Stimulated activated CD4-positive, alpha-beta T cell treated with anti-CD3 and anti-CD28 coated beads, Interleukin-12 subunit alpha, Interleukin-12 subunit beta, amount 100 ng/mL, for 48 hours (primary cell): Measurements from ENCODE around the gene RAPGEF5.

ENCODE experiments used
- DNase-seq, 3 donors: peaks; one replicate each; pipeline ENCODE4 v3.0.0-alpha.2; 2020; ENCODE audit warnings: low read depth in 2 of 3, low spot score in 1 of 3

Gene RAPGEF5

GRCh38 chr7:22350466-22351328, 6.3 kb downstream of the RAPGEF5 start:
- DNase-seq = no peak

DNA sequence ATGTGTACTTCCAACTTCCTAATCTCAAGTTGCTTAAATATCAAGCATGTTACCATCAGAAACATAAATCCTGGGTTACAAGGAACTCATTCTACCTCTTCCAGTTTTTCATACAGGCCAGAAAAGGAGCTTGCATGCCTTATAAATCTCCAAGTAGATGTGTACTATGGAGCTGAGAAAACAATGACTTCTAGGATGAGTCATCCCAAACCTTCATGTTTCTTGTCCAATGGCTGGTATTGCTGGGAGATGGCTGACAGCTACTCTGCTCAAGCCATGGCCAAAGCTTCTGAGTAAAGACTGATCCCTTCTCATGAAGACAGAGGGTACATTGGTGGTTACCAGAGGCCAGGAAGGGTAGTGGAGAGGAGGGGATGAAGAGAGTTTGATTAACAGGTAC, 8.6 kb downstream of the RAPGEF5 start:
- no peak for DNase-seq

- no peak for DNase-seq
Measured at GRCh38 chr7:22346383-22347107, 10.4 kb downstream of the RAPGEF5 start.

DNA sequence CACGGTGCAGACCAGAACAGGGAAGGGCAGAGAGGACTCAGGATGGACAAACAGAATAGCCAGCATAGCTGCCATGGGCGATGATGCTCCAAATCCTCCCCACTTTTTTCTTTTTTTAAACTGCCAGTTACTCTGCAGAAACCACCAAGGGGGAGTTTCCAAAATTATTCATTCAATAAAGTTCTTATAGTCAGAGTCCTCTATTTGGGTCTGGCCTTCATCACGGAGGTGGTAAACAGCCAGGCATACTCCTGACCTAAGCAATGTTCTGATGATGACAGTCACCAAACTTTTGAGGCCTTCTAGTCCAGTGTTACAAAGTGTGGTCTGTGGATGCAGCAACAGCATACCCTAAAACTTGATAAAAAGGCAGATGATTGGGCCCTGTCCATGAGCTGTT, 12.3 kb downstream of the RAPGEF5 start:
- no peak for DNase-seq

DNA sequence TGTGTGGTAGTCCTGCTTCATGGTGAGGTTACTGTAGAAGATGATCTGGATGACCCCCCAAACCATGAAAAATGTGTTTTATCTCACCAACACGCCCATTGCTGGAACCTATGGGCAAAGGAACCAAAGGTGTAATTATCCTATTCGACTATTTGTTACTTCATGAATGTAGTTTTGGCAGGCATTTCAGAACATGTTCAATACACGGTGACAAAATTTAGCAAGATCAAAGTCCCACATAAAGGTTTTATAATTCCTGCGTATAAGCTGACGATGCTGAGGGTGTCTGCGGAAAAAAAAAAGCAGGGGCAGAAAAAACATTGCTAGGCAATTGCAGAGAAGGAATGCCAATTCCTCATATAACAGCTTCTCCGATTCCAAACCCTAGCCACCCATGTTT, 13.3 kb downstream of the RAPGEF5 start:
- DNase-seq = no peak

- DNase-seq = no peak
Measured at GRCh38 chr7:22343071-22343470, 13.9 kb downstream of the RAPGEF5 start.

DNA sequence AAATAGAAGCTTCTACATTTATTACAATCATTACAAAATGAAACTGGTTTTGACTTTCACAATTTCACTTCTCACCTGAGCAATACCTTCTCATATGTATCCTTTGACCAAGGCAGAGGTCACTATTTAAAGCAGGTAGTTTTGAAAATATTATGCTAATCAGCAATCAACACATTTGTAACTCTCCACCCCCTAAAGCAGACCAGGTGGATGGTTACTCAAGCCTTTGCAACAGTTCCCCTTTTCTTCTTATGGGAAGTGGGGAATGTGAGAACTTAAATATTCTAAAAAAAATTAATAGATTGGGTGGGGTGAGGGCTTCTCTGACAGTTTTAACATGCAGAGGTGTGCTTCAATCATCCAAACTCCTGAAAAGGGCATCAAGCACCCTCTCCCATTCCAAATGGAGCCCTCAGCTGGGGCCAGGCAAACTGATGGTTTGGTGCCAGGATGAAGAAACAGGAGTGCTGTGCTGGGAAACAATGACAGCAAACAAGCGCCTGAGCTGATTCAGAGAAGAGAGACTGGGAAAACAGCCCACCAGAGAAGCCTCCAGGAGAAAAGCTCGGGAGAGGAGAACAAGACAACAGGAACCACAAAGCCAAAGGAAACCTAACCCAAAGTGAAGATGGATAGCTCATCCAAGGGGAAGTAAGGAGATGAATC, 17.1 kb downstream of the RAPGEF5 start:
- DNase-seq = no peak

DNA sequence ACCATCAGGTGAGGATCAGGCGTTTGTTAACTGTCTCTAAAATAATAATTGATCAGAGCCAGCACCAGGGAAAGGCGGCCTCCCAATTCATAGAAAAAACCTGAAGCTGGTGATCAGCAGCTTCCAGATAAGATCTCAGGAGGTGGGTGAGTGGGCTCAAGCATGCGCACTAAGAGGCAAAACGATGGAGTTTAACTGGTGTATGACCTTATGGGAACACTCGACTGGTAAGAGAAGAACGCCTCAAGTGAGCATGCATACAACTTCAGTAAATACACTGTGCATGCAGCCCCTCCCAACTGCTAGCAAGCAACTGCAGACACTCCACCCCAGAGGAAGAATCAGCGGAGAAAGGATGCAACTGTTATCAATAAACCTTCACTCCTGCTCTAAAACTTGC, 18.1 kb downstream of the RAPGEF5 start:
- no peak for DNase-seq

DNA sequence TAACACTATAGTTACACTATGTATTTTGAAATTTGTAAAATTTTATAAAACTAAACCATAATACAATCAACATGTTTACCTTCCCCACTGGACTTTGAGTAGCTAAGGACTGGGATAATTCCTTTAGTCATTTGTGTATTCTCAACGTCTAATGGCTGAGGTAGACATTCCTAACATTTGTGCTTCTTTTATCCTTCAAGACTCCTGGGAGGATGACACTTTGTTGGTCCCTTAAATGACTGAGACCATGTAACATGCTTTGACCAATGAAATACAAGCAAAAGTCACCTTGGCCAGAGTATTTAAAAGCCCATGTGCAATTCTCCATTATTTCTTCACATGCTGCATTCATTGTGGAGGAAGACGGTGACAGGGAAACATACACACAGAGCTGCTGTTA, 18.5 kb downstream of the RAPGEF5 start:
- DNase-seq = no peak

GRCh38 chr7:22333680-22334141, 23.2 kb downstream of the RAPGEF5 start:
- no peak for DNase-seq

DNA sequence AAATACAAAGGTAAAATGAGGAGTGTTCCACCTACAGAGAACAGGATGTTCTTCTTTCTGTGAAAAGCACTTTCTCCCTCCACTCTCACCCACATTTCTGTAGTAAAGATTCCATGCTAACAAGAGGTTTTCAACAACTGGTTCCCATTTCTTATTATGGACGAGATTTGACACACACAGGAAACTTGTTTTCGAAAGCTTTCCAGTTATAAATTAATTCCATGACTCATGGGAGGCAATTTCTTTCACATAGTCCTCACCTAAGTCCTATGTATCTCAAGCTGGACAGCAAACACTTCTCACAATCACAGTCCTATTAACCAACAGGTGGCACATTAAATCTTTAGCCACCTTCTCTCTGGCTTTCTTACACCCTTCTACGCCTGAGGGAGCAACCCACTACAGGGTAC, 24.5 kb downstream of the RAPGEF5 start:
- no peak for DNase-seq

GRCh38 chr7:22331704-22332103, 25.2 kb downstream of the RAPGEF5 start:
- no peak for DNase-seq

DNA sequence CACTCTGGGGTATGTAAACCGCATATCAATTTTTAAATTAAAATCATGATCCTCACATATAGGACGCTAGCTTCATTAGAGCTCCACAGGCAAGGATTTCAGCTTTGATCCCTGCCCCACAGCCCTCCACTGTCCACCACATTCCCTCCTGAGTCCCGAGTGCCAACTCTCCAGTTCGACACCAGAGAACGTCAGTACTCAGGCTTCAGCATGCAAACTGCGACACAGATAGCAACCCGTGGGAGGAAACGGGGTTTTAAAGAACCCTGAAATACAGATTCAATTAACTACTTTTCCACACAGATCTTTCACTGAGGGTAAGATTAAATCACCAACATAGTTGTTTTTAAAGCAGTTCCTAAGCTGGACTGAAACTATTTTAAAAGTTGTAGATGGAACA, 26.1 kb downstream of the RAPGEF5 start:
- DNase-seq = no peak

GRCh38 chr7:22329816-22330524, 27.0 kb downstream of the RAPGEF5 start:
- DNase-seq = no peak

DNA sequence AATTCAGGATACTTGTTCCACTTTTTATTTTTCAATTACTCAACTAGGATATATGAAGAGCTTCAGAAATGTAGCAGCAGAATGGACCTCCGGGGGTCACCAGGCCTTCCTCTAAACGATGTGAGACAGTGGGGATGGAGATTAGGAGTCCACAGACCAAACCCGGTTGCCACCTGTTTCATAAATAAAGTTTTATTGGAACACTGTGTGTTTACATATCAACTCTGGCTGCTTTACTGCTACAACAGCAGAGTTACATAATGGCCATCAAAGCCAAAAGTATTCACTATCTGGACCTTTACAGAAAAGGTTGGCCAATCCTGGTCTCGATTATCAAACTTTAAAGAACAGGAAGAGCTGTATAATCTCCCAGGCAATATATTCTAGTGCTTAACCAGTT, 30.8 kb downstream of the RAPGEF5 start:
- no peak for DNase-seq

- DNase-seq = no peak
Measured at GRCh38 chr7:22325671-22326070, 31.3 kb downstream of the RAPGEF5 start.

DNA sequence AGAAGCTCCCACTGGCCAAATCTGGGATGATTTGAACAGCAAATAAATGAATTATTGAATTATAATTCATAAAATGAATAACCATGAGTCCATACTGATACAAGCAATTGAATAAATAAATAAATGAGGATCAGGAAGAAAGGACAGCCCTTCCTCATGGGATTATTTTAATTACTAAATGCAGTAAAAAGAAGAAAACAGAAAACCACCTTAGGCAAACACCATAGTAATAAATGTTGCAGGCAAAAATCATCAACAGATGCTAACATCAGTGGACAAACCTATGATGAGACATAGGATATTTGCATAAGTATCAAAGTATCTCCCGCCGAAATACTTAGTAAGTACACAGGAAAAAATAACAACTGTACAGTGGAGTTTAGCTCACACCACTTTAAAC, 33.2 kb downstream of the RAPGEF5 start:
- no peak for DNase-seq

DNA sequence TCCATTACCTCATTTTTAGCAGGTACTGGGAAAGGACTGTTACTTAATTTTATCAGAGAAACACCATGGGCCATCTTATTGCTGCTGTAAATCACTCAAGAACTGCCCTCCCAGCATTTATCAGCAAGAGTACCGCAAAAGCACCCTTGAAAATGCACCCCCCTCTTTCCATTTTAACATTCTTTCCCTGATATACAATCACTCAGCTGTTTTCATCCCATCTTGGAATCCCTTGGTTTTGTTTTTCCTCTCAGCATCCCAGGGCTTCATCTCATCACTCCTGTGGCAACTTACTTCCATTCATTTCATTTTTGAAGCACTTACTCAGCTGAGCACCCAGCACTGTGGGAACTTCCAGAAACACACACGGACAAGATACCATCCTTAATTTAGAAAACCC, 36.5 kb downstream of the RAPGEF5 start:
- no peak for DNase-seq

DNA sequence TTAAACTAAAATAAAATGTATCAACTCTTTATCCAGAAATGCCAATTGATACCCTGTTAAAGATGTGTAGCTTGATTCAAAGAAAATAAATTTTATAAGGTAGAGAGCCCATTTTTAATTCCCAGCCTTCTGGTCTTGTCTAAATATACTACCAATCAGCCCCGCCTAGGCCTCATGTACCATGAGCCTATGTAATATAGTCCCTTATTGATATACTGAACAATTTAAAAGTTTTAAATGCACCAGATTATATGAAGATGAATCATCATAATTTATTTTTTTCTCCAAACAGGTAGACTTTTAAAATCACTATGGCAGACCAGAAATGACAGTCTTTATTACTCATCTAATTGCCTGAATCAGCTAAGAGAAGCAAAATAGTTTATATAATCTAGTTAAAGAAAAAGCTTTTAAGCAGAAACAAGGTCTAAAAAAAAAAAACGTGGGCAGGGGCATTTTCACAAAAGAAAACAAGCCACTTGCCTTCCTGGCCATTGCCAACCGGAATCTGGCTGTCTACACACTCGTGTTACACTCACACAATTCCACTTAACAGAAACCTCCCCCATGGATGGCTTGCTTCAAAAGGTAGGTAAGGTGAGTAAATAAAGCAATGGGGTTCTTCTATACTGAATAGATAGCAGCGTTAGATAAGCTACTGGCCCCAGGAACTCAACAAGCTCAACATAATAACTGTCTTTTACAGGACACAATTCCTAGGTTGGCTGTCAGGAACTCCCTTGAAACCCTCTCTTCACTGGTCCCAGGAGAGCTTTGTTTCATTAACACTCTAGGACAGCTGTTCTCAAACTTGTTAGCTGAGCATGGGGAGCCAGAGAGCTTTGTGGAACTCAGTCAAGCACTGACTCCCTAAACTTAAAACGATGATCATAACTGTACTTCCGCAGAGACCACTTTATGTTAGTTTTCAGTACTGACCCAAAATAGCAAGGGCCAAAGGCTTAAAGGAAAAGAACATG, 37.2 kb downstream of the RAPGEF5 start:
- DNase-seq = no peak

DNA sequence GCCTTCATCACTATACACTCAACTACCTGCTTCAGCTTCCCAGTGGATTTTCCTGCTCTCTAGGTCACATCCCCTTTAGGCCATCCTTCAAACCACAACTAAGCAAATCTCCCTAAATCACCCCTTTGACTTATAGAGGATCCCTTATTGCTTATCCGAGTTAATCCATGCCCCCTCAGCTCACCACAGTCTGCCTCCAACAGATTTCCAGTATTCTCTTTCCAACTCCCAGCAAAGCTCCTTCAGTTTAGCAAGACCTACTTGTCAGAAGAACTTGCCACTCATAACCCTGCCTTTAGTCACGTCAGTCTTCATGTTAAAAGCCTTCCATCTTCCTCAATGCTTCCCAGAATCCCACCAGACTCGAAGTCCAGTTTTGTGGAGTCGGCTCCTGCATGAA, 38.6 kb downstream of the RAPGEF5 start:
- DNase-seq = no peak
